Measurements from ENCODE around the gene MFN2. TPM values are rescaled to one million over a fixed set of nuclear protein-coding genes. Genes with fewer than 3 reads are reported as not detected.

MFN2 gene
- total and polyA plus RNA-seq, 2 of the 8 experiments (the other 6 are each of a cell fraction or from before 2014, with no cell fraction given), result 34.0 to 62.5 TPM

DNA sequence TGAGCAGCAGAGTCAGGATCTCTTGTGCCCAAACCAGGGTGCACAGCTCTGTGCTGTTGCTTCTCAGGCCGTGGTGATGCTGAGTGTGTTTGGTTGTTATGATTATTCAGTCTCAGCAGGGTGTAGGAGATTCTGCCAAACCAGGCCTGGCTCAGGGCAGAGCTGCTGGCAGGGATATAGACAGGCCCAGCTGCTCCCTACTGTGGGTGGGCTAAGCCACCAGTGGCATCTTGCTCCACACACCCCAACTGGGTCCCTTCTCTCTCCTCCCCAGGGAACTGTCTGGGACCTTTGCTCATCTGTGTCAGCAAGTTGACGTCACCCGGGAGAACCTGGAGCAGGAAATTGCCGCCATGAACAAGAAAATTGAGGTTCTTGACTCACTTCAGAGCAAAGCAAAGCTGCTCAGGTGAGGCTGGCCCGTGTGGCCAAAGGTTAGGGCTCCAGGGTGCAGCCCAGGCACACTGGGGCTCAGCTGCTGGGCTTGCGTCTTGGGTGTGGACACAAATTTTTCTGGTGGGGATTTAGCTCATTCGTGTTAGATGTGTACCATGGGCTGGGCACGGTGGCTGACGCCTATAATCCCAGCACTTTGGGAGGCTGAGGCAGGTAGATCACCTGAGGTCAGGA is 29.2 kb downstream of the MFN2 start:
- Histone ChIP-seq H3K23me2 (ENCODE audit: low read depth, low read length) (no peaks in the 10 kb centered on the region), H3K79me2 (ENCODE audit: control insufficient read depth in 1 of 2, insufficient read depth in 2 of 2, low read length in 2 of 2) (no peaks in the 10 kb centered on the region), H3K9me3 (ENCODE audit: insufficient read depth in 2 of 2, low read depth in 1 of 2, low read length in 1 of 2) (peaks cover 0 to 9% of the 10 kb centered on the region in 2 experiments; a peak in 1 of 4 replicates), H2BK20ac (ENCODE audit: low read length) (no peak overlapping the region), H4K8ac (ENCODE audit: extremely low read depth, insufficient read depth, low read length) (no peak overlapping the region; the same call in 1 of the 2 replicates), H3K23ac (ENCODE audit: insufficient read length) (no peak overlapping the region), H2AFZ (ENCODE audit: low read length) (no peak overlapping the region), H4K20me1 (replicated peaks in 1 of 2; ENCODE audit: control insufficient read depth in 1 of 2, insufficient read depth in 2 of 2, low read length in 2 of 2) (peaks cover 0 to 11% of the 10 kb centered on the region in 2 experiments), H4K5ac (ENCODE audit: insufficient read length, low read depth, low read length) (no peak overlapping the region), H2BK120ac (replicated peaks; ENCODE audit: low read depth, low read length) (no peak overlapping the region), H3K27ac (ENCODE audit: low read depth, low read length) (no peak overlapping the region), H3K36me3 (ENCODE audit: control insufficient read depth in 2 of 4, insufficient read depth in 4 of 4, low read length in 3 of 4) (peaks cover 46 to 77% (median 67%) of the 10 kb centered on the region in 4 experiments), H3K27me3 (replicated peaks in 1 of 4; ENCODE audit: control insufficient read depth in 3 of 4, extremely low read depth in 1 of 4, insufficient read depth in 3 of 4, low read length in 3 of 4) (no peaks in the 10 kb centered on the region), H3K14ac (ENCODE audit: insufficient read length) (no peak overlapping the region), H3K4me3 (ENCODE audit: extremely low read depth in 1 of 4, insufficient read depth in 2 of 4, low read depth in 3 of 4, low read length in 4 of 4) (no peak overlapping the region), H3K4ac (replicated peaks; ENCODE audit: insufficient read length, low read depth, low read length) (no peak overlapping the region), H4K91ac (replicated peaks; ENCODE audit: insufficient read length, low read length) (no peak overlapping the region), H3K4me1 (replicated peaks in 1 of 4; ENCODE audit: control insufficient read depth in 3 of 4, insufficient read depth in 4 of 4, low read length in 3 of 4) (no peaks in the 10 kb centered on the region), H2BK12ac (ENCODE audit: low read depth, low read length) (no peak overlapping the region), H2BK5ac (ENCODE audit: low read depth, low read length) (no peak overlapping the region), H3K56ac (replicated peaks; ENCODE audit: insufficient read length, low read depth, low read length) (no peak overlapping the region), H3K9ac (replicated peaks in 1 of 4; ENCODE audit: extremely low read depth in 1 of 4, low read depth in 3 of 4, low read length in 3 of 4) (no peak overlapping the region), H3K79me1 (ENCODE audit: low read depth, low read length) (no peaks in the 10 kb centered on the region; the same call in none of the 2 replicates), H3K4me2 (ENCODE audit: insufficient read depth in 1 of 2, low read depth in 2 of 2, low read length in 2 of 2) (no peak overlapping the region), H2BK15ac (ENCODE audit: low read length) (no peak overlapping the region), H3K18ac (ENCODE audit: extremely low read depth, low read length) (no peak overlapping the region), H2AK5ac (ENCODE audit: low read depth, low read length) (no peak overlapping the region)
- ChIA-PET POLR2A (ENCODE audit: partially characterized antibody) (interaction anchor here (0.8 to 3.0 kb wide), 6 partner anchors 9 to 154 kb away, joined by 3 to 18 read pairs (median 8); partner anchors contain the start of genes MFN2 and MIIP), CTCF (ENCODE audit: partially characterized antibody) (interaction anchor here (1.2 to 3.9 kb wide), 3 partner anchors 8 to 71 kb away, joined by 3 to 26 read pairs (median 5); no protein-coding TSS in a partner anchor)
- no peak for DNase-seq (ENCODE audit: low read depth in 1 of 2, low spot score in 2 of 2)
- no peak for FAIRE-seq
- WGBS, 2 experiments (ENCODE audit: extremely low coverage in 1 of 2, insufficient coverage in 1 of 2, insufficient read length in 1 of 2, insufficient replicate concordance in 2 of 2, low coverage in 1 of 2, low lambda C conversion rate in 2 of 2, missing lambda C conversion rate in 1 of 2), result 90% methylated on average over 9 of the region's 9 CpGs; no CpG with 5 or more reads in 1 of the 2 experiments
- TF ChIP-seq TAF7 (optimal IDR thresholded peaks at IDR 0.05; ENCODE audit: borderline replicate concordance, low read depth, low read length) (no peak), EGR1 (IDR thresholded peaks at IDR 0.05; ENCODE audit: borderline replicate concordance, low read depth, low read length) (no peak), CEBPB (IDR thresholded peaks at IDR 0.05; ENCODE audit: low read depth, low read length) (no peak), SP4 (IDR thresholded peaks at IDR 0.05; ENCODE audit: low read length) (no peak), KDM4A (IDR thresholded peaks at IDR 0.05; ENCODE audit: low read depth, low read length, severe bottlenecking) (no peak), CBX8 (IDR thresholded peaks at IDR 0.05; ENCODE audit: borderline replicate concordance, low read depth, low read length) (no peak), CTBP2 (IDR thresholded peaks at IDR 0.05; ENCODE audit: borderline replicate concordance, insufficient read depth, insufficient read length, low read length) (no peak), TCF12 (IDR thresholded peaks at IDR 0.05; ENCODE audit: low read depth, low read length) (no peak), SP2 (IDR thresholded peaks at IDR 0.05; ENCODE audit: low read length) (no peak), MAFK (IDR thresholded peaks at IDR 0.05; ENCODE audit: low read depth, low read length) (no peak), TAF1 (IDR thresholded peaks at IDR 0.05; ENCODE audit: low read depth, low read length) (no peak)

Measured in H1 (cell line).